SK-N-SH (cell line): ENCODE data around the gene CADM1. TPM values are rescaled to one million over a fixed set of nuclear protein-coding genes. Genes with fewer than 3 reads are reported as not detected.

ENCODE experiments used
- CTCF ChIA-PET: fragments of 300-600, 350-600 bp; formaldehyde crosslinking; extraction: SDS; loops from one replicate; lab custom pipeline; 2021; lab: Yijun Ruan, JAX
- POLR2A ChIA-PET: fragments of 350-600 bp; sonication (Branson Sonifier 250); formaldehyde crosslinking; extraction: SDS; loops from one replicate; lab custom pipeline; 2020; ENCODE audit warnings: antibody characterized with exemption, inconsistent platforms; lab: Yijun Ruan, JAX
- DNase-seq: peaks from one replicate; pipeline ENCODE4 v3.0.0; 2012
- H2AFZ ChIP-seq: fragments of 200-600 bp; sonication (generic); 2 replicates; pipeline ENCODE4 v1.8.1; 2016; ENCODE audit warnings: antibody characterized with exemption, mild to moderate bottlenecking, low read depth
- H3F3A ChIP-seq: fragments of 200-600 bp; sonication (generic); replicated peaks from 2 replicates; pipeline ENCODE3; 2016; ENCODE audit warnings: antibody characterized with exemption, mild to moderate bottlenecking; ENCODE audit not compliant: insufficient read depth
- H3K27ac ChIP-seq, 2 experiments: fragments of 200-500 bp in 1 of 2; fragments of 200-600 bp in 1 of 2; sonication (Bioruptor generic) in 1 of 2; sonication (generic), shearing (Covaris generic) in 1 of 2; 2 replicates each; pipeline versions ENCODE4 v1.5.1 to v1.6.1; 2014 to 2016; ENCODE audit warnings: low read depth in 2 of 2, inconsistent platforms in 1 of 2, low read length in 1 of 2, mild to moderate bottlenecking in 1 of 2, mixed read lengths in 1 of 2
- H3K27me3 ChIP-seq: fragments of 200-600 bp; sonication (generic), shearing (Covaris generic); 2 replicates; pipeline ENCODE4 v1.6.1; 2016; ENCODE audit warnings: mixed run types; ENCODE audit not compliant: insufficient read depth
- H3K36me3 ChIP-seq, 2 experiments: fragments of 200-500 bp in 1 of 2; fragments of 200-600 bp in 1 of 2; sonication (Bioruptor generic) in 1 of 2; sonication (generic) in 1 of 2; replicated peaks in 1 of 2; 2 replicates each; pipeline versions ENCODE3 to v1.5.1; 2014 to 2016; ENCODE audit warnings: low read length in 1 of 2, mild to moderate bottlenecking in 1 of 2; ENCODE audit not compliant: insufficient read depth in 2 of 2, control insufficient read depth in 1 of 2
- H3K4me1 ChIP-seq, 2 experiments: fragments of 200-500 bp in 1 of 2; fragments of 200-600 bp in 1 of 2; sonication (Bioruptor generic) in 1 of 2; sonication (generic), shearing (Covaris generic) in 1 of 2; 2 replicates each; pipeline versions ENCODE4 v1.5.1 to v1.6.1; 2014 to 2016; ENCODE audit warnings: low read depth in 1 of 2, low read length in 1 of 2, mixed run types in 1 of 2; ENCODE audit not compliant: insufficient read depth in 2 of 2, control insufficient read depth in 1 of 2
- H3K4me2 ChIP-seq: fragments of 200-600 bp; sonication (generic), shearing (Covaris generic); 2 replicates; pipeline ENCODE4 v1.6.1; 2017; ENCODE audit warnings: mixed run types
- H3K4me3 ChIP-seq, 2 experiments: fragments of 200-500 bp in 1 of 2; fragments of 200-600 bp in 1 of 2; sonication (Bioruptor generic) in 1 of 2; sonication (generic), shearing (Covaris generic) in 1 of 2; 2 replicates each; pipeline versions ENCODE4 v1.5.1 to v1.8.1; 2014 to 2016; ENCODE audit warnings: low read depth in 2 of 2, inconsistent platforms in 1 of 2, low read length in 1 of 2, mild to moderate bottlenecking in 1 of 2, mixed read lengths in 1 of 2, moderate library complexity in 1 of 2
- H3K79me2 ChIP-seq: fragments of 200-600 bp; sonication (generic); 2 replicates; pipeline ENCODE4 v1.8.1; 2017; ENCODE audit warnings: mild to moderate bottlenecking; ENCODE audit not compliant: insufficient read depth
- H3K9ac ChIP-seq: fragments of 200-600 bp; sonication (generic); 2 replicates; pipeline ENCODE4 v1.6.1; 2017; ENCODE audit warnings: mixed run types
- H3K9me2 ChIP-seq: fragments of 200-600 bp; sonication (generic); 2 replicates; pipeline ENCODE4 v1.6.1; 2017; ENCODE audit warnings: mixed run types
- H3K9me3 ChIP-seq: fragments of 200-600 bp; sonication (generic); 2 replicates; pipeline ENCODE4 v1.6.1; 2017; ENCODE audit warnings: mixed run types, mild to moderate bottlenecking, moderate library complexity
- H4K20me1 ChIP-seq: fragments of 200-600 bp; sonication (generic); 2 replicates; pipeline ENCODE4 v1.6.1; 2017; ENCODE audit warnings: mild to moderate bottlenecking, mixed run types; ENCODE audit not compliant: insufficient read depth
- CHD2 ChIP-seq: fragments of 150-350 bp; IDR thresholded peaks from 2 replicates; pipeline ENCODE4 v1.6.1; 2018; ENCODE audit warnings: low read length; ENCODE audit not compliant: partially characterized antibody
- ELF1 ChIP-seq: IDR thresholded peaks from 2 replicates; pipeline ENCODE4 v1.4.0; 2012
- EP300 ChIP-seq, 2 experiments: IDR thresholded peaks; 2 replicates each; pipeline versions ENCODE4 v1.4.0 to v1.6.1; 2012; ENCODE audit warnings: borderline replicate concordance in 1 of 2, low read depth in 1 of 2, low read length in 1 of 2
- FOXJ3 ChIP-seq: sonication (generic); formaldehyde crosslinking; IDR thresholded peaks from 2 replicates; pipeline ENCODE4 v1.5.1; 2020; ENCODE audit warnings: mild to moderate bottlenecking, missing genetic modification reagents
- FOXM1 ChIP-seq: IDR thresholded peaks from 2 replicates; pipeline ENCODE4 v1.4.0; 2012; ENCODE audit warnings: low read depth, mild to moderate bottlenecking
- GATA2 ChIP-seq: sonication (generic); formaldehyde crosslinking; IDR thresholded peaks from 2 replicates; pipeline ENCODE4 v1.5.0; 2020; ENCODE audit warnings: mild to moderate bottlenecking, missing genetic modification reagents
- NFIC ChIP-seq: IDR thresholded peaks from 2 replicates; pipeline ENCODE4 v1.4.0; 2012; ENCODE audit warnings: borderline replicate concordance
- NRF1 ChIP-seq: IDR thresholded peaks from 2 replicates; pipeline ENCODE4 v1.6.1; 2012; ENCODE audit warnings: low read depth, mild to moderate bottlenecking, low read length
- RCOR1 ChIP-seq: fragments of 150-350 bp; IDR thresholded peaks from 2 replicates; pipeline ENCODE4 v1.6.1; 2017; ENCODE audit warnings: antibody characterized with exemption, low read length
- RFX5 ChIP-seq: IDR thresholded peaks from 2 replicates; pipeline ENCODE4 v1.6.1; 2012; ENCODE audit warnings: mild to moderate bottlenecking, improper control_type of control experiment, low read length
- RXRA ChIP-seq: IDR thresholded peaks from 2 replicates; pipeline ENCODE4 v1.4.0; 2012; ENCODE audit warnings: low read depth, mild to moderate bottlenecking, borderline replicate concordance
- SIN3A ChIP-seq: IDR thresholded peaks from 2 replicates; pipeline ENCODE4 v1.6.1; 2012; ENCODE audit warnings: low read depth, mild to moderate bottlenecking, low read length, moderate library complexity, borderline replicate concordance
- TAF1 ChIP-seq: IDR thresholded peaks from 2 replicates; pipeline ENCODE4 v1.6.1; 2012; ENCODE audit warnings: low read depth, mild to moderate bottlenecking, low read length, moderate library complexity, borderline replicate concordance
- TCF12 ChIP-seq: IDR thresholded peaks from 2 replicates; pipeline ENCODE4 v1.4.0; 2012
- TEAD4 ChIP-seq: IDR thresholded peaks from 2 replicates; pipeline ENCODE4 v1.4.0; 2012; ENCODE audit warnings: mild to moderate bottlenecking, borderline replicate concordance; ENCODE audit not compliant: insufficient read depth
- WGBS: methylation state at CpG from one replicate; pipeline ENCODE4 v1.1.6; 2017; ENCODE audit warnings: low lambda C conversion rate; 5-methylcytosine and 5-hydroxymethylcytosine counted together
- polyA plus RNA-seq, 3 experiments: library from polyadenylated mRNA; depleted of rRNA; stranded (reverse); fragments of >200 nt; gene quantifications; 2 replicates each; pipeline ENCODE4 v1.2.3, GENCODE V29; 2012
- TF ChIP-seq, protein P1 (sequence below): IDR thresholded peaks from 2 replicates; pipeline ENCODE4 v1.4.0; 2012; ENCODE audit warnings: low read depth, borderline replicate concordance
- TF ChIP-seq, protein P2 (sequence below): IDR thresholded peaks from 2 replicates; pipeline ENCODE4 v1.6.1; 2012; ENCODE audit warnings: mild to moderate bottlenecking, low read depth, low read length, moderate library complexity
- TF ChIP-seq, protein P3 (sequence below): IDR thresholded peaks from 2 replicates; pipeline ENCODE4 v1.4.0; 2012; ENCODE audit warnings: low read depth, borderline replicate concordance
- TF ChIP-seq, protein P4 (sequence below): fragments of 150-350 bp; IDR thresholded peaks from 2 replicates; pipeline ENCODE4 v1.6.1; 2016; ENCODE audit warnings: mild to moderate bottlenecking, low read depth, low read length

Gene CADM1
- polyA plus RNA-seq, 1 of the 3 experiments (the other 2 are of a cell fraction): 7.9 TPM

DNA sequence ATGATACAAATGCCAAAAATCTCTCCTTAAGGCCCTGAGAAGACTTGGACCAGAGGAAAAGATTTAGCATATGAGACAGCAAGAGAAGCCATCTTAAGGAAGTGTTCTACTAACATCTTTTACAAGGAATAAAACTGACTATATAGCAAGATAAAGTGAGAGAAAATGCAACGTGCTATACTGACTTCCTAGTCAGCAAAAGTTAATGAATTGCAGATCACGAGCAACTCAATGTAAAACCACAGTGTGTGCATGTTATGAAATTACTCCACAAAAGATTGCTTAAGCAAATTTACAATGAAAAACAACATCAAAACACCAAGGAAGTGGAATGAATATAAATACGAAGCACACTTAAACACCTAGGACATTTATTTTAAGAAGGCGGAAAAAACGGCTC lies 187.5 kb downstream of the CADM1 start:
- 73% methylated on average over 5 of the region's 5 CpGs for WGBS
- ChIA-PET POLR2A (interaction anchor here (0.8 kb wide), 1 partner anchor 11 kb away, joined by 3 read pairs; no protein-coding TSS in a partner anchor), CTCF (interaction anchor here (1.3 to 1.9 kb wide), 2 partner anchors 8 kb away, joined by 3 to 7 read pairs; no protein-coding TSS in a partner anchor)
- Histone ChIP-seq H3K27ac (no peak overlapping the region; a peak in 1 of 4 replicates), H3K9me2 (no peaks in the 10 kb centered on the region), H2AFZ (no peak overlapping the region), H3K4me2 (no peak overlapping the region), H3K4me1 (peaks cover 0 to 4% of the 10 kb centered on the region in 2 experiments; a peak in 2 of 4 replicates), H3K79me2 (no peaks in the 10 kb centered on the region), H3K36me3 (no peaks in the 10 kb centered on the region), H3F3A (no peaks in the 10 kb centered on the region), H3K9me3 (no peaks in the 10 kb centered on the region), H4K20me1 (no peaks in the 10 kb centered on the region), H3K4me3 (no peak overlapping the region), H3K9ac (no peak overlapping the region), H3K27me3 (no peaks in the 10 kb centered on the region)
- DNase-seq: no peak
- TF ChIP-seq, protein P1, sequence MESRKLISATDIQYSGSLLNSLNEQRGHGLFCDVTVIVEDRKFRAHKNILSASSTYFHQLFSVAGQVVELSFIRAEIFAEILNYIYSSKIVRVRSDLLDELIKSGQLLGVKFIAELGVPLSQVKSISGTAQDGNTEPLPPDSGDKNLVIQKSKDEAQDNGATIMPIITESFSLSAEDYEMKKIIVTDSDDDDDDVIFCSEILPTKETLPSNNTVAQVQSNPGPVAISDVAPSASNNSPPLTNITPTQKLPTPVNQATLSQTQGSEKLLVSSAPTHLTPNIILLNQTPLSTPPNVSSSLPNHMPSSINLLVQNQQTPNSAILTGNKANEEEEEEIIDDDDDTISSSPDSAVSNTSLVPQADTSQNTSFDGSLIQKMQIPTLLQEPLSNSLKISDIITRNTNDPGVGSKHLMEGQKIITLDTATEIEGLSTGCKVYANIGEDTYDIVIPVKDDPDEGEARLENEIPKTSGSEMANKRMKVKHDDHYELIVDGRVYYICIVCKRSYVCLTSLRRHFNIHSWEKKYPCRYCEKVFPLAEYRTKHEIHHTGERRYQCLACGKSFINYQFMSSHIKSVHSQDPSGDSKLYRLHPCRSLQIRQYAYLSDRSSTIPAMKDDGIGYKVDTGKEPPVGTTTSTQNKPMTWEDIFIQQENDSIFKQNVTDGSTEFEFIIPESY: no peak
- TF ChIP-seq CHD2 (no peak), TEAD4 (no peak), SIN3A (no peak), TCF12 (no peak), NRF1 (no peak), FOXJ3 (CRISPR knock-in tag) (no peak), RCOR1 (no peak), RFX5 (no peak), GATA2 (no peak), EP300 (IDR thresholded peaks at IDR 0.05; ENCODE audit: borderline replicate concordance in 1 of 2, low read depth in 1 of 2, low read length in 1 of 2) (no peak), TAF1 (no peak), ELF1 (no peak), FOXM1 (no peak), RXRA (no peak), NFIC (no peak)
- TF ChIP-seq, protein P2, sequence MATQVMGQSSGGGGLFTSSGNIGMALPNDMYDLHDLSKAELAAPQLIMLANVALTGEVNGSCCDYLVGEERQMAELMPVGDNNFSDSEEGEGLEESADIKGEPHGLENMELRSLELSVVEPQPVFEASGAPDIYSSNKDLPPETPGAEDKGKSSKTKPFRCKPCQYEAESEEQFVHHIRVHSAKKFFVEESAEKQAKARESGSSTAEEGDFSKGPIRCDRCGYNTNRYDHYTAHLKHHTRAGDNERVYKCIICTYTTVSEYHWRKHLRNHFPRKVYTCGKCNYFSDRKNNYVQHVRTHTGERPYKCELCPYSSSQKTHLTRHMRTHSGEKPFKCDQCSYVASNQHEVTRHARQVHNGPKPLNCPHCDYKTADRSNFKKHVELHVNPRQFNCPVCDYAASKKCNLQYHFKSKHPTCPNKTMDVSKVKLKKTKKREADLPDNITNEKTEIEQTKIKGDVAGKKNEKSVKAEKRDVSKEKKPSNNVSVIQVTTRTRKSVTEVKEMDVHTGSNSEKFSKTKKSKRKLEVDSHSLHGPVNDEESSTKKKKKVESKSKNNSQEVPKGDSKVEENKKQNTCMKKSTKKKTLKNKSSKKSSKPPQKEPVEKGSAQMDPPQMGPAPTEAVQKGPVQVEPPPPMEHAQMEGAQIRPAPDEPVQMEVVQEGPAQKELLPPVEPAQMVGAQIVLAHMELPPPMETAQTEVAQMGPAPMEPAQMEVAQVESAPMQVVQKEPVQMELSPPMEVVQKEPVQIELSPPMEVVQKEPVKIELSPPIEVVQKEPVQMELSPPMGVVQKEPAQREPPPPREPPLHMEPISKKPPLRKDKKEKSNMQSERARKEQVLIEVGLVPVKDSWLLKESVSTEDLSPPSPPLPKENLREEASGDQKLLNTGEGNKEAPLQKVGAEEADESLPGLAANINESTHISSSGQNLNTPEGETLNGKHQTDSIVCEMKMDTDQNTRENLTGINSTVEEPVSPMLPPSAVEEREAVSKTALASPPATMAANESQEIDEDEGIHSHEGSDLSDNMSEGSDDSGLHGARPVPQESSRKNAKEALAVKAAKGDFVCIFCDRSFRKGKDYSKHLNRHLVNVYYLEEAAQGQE: no peak
- TF ChIP-seq, protein P3, sequence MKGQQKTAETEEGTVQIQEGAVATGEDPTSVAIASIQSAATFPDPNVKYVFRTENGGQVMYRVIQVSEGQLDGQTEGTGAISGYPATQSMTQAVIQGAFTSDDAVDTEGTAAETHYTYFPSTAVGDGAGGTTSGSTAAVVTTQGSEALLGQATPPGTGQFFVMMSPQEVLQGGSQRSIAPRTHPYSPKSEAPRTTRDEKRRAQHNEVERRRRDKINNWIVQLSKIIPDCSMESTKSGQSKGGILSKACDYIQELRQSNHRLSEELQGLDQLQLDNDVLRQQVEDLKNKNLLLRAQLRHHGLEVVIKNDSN: no peak
- TF ChIP-seq, protein P4, sequence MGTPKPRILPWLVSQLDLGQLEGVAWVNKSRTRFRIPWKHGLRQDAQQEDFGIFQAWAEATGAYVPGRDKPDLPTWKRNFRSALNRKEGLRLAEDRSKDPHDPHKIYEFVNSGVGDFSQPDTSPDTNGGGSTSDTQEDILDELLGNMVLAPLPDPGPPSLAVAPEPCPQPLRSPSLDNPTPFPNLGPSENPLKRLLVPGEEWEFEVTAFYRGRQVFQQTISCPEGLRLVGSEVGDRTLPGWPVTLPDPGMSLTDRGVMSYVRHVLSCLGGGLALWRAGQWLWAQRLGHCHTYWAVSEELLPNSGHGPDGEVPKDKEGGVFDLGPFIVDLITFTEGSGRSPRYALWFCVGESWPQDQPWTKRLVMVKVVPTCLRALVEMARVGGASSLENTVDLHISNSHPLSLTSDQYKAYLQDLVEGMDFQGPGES: no peak
